ENCODE results near the gene SCARB1.

The SCARB1 gene

DNA sequence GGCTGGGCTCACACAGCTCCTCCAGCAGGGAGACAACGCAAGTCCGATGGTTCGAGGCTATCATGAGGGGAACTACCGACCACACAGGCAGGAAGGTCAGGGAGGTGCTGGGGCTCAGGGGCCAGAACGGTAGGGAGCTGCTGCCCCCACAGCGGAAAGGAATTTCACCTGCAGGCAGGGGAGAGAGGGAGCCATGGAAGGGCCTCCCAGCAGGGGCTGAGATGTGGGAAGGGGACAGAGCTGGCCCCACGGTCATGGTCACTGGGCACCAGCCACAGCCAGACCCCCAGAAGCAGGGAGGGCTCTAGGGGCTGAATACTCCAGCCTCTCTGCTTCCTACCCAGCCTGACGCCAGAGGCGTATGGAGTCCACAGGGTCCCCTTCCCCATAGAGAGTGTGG, 103.1 kb downstream of the SCARB1 start:
- DNase-seq (ENCODE audit: low read depth in 2 of 2), result no peak

- DNase-seq (ENCODE audit: low read depth in 2 of 2), result no peak
These were observed 103.7 kb downstream of the SCARB1 start for GRCh38 chr12:124759841-124760503.

- no peak for DNase-seq (ENCODE audit: low read depth in 2 of 2)
These were observed 105.1 kb downstream of the SCARB1 start for GRCh38 chr12:124758266-124759220.

GRCh38 chr12:124757329-124757728, 106.3 kb downstream of the SCARB1 start:
- DNase-seq (ENCODE audit: low read depth in 2 of 2), result no peak

GRCh38 chr12:124756760-124757159, 106.9 kb downstream of the SCARB1 start:
- DNase-seq (ENCODE audit: low read depth in 2 of 2), result no peak

DNA sequence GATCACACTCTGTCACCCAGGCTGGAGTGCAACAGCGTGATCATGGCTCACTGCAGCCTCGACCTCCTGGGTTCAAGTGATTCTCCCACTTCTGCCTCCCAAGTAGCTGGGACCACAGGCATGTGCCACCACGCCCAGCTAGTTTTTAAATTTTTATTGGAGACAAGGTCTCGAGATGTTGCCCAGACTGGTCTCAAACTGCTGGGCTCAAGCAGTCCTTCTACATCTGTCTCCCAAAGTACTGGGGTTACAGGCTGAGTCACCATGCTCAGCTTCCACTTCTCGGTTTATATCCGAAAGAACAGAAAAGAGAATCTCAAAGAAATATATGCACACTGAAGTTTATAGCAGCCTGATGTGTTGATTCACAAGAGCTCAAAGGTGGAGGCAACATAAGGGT, 107.5 kb downstream of the SCARB1 start:
- DNase-seq (ENCODE audit: low read depth in 2 of 2), result no peak

DNA sequence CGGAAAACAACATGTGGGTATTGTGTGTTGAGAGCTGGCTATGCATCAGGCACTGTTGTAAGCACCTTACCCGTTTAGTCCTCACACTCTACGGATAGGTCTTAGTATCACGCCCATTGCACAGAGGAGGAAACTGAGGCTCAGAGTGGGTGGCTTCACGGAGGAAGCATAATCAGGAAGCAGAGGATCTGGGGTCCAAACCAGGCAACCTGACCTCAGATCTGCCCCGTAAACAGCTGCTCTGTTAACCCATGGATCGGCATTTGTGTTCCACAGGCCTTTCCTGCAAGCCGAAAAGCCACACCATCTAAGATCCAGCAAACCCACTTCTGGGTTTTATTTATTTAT, 107.9 kb downstream of the SCARB1 start:
- DNase-seq (ENCODE audit: low read depth in 2 of 2), result no peak

DNA sequence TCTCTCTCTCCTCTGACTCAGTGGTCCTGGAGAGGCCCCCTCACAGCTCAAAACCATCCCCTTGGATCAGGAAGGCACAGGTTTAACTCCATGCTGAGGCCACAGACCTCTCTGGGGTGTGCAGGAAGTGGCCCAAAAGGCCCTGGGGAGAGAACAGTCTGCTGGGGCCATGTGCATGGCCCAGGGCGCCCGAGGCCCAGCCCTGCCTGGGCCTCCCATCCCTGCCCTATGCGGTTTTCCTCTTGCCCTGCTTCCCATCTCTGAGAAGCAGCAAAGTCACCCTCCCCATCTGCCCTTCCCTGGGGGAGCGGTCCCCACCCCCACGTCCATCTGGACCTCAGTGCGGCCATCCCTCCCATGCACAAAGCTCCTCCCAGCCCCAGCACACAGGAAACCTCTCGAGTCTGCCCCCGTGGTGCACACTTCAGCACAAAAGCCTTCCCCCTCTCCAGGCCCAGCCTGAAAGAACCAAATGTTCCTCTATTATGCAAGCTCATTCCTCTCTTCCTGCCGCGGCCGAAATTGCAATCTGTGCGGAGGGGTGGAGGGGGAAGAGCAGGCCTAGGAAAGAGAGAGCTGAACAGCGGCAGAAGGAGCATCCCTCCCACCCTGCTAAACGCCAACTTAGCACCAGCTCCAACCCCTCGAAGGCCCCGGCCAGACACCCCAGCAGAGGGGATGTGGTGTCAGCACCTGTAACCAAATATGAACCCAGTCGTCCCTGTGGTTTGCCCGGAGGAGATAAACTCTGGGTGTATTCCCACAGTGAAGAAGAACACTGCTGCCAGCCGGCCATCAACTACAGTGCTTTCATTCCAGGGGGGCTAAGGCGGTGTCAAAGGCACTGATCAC, 108.5 kb downstream of the SCARB1 start:
- DNase-seq (ENCODE audit: low read depth in 2 of 2), result no peak

DNA sequence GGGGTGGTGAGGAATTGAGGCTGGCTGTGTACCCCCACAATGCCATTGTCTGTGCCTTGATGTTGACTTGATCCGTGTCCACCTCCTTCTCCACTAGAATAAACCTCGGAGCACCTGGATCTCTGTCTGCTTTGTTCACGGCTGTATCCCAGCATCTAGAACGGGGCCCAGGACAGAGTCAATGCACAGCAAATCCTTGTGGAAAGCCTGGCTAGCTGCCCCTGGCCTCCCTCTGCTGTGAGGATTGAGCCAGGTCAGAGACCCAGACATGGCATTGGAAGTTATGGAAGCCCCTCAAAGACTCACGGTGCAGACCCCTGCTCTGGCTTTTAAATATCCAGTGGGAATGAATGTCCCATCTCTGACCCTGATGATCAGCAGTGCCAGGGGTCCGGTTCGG, 109.2 kb downstream of the SCARB1 start:
- DNase-seq (ENCODE audit: low read depth in 2 of 2), result no peak

DNA sequence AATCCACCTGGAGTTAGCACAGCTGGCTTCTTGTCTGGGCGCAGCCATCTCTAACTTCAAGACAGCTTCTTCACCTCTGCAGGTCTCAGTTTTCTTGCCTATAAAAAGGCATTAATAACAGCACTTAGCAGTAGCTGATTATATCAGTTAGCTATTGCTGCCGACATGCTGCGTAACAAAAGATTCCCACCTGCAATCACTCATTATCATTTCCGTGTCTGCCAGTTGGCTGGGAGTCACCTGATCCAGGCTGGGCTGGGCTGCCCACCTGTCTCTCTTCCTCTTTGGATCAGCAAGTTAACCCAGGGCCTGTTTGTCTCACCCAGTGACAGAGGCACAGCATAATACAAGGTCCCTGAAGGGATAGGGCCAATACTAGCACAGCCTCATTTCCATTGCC, 109.7 kb downstream of the SCARB1 start:
- no peak for DNase-seq (ENCODE audit: low read depth in 2 of 2)

DNA sequence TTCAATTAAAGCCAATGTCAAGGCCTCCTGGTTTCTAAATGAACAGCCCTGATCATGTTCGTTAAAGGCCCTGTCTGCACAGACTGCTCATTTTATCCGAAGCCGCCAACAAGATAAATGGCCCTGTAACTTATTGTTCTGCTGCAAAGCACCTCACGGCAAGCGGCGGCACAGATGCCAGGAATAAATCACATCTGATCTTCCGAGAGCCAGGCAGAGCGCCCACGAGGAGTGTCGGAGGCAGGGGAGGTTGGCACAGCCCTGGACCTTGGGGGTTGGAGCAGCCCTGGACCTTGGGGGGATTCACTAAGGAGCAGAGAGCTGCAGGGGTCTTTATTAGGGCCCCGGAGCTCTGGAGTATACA, 110.5 kb downstream of the SCARB1 start:
- DNase-seq (ENCODE audit: low read depth in 2 of 2), result no peak

DNA sequence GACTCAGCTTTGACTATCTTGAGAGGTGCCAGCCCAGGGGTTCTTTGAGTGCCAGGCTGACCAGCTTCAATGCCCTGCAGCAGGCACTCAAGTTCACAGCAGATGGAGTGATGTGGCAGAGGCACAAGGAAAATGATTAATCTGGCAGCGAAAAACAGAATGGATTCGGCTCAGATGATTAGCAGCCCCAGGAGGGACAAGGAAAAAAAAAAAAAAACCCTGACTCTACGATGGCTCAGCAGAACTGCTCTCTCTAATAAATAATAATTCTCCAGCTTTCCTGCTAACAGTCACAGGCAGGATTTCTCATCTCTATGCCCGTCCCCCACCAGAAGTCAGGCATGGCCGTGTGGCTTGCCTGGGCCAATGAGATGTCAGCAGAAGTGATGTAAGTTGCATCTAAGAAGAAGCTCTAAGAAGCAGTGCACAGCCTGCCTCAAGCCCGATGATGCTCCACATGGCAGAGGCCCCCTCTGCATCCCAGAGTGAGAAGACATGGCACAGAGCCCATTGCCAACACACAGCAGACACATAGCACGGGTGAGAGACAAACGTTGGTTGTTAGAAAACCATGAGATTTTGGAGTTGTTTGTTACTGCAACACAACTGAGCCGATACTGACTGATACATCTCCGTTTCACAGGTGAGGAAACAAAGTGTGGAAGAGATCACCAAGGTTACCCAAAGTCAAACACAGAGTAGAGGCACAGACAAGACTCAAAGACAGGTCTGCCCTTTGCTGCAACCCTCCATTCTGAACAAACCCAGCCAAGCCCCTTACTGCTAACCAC, 111.0 kb downstream of the SCARB1 start:
- no peak for DNase-seq (ENCODE audit: low read depth in 2 of 2)

DNA sequence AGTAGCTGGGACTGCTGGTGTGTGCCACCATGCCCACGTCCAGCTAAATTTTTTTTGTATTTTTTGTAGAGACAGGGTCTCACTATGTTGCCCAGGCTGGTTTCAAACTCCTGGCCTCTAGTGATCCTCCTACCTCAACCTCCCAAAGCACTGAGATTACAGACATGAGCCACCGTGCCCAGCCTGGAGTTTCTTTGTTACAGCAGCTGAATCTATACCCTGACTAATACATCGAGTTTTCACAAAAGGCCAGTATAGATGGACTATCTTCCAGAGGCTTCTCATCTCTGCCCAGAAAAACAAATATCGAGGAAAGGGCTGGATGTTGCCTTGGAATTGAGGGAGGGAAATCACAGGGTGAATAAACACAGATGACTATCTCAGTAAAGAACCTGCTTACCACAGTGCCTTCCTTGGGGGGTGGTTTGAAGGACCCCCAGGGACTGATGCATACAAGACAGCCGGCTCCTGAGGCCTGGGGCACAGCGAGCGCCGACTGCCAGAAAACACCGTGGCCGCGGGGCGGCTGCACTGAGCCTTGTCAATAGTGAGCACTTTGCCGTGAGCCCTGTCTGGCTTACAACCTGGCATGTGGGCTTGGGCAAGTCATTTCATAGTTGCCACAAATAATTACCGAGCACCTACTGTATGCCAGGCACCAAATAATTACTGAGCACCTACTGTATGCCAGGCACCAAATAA, 111.9 kb downstream of the SCARB1 start:
- no peak for DNase-seq (ENCODE audit: low read depth in 2 of 2)

DNA sequence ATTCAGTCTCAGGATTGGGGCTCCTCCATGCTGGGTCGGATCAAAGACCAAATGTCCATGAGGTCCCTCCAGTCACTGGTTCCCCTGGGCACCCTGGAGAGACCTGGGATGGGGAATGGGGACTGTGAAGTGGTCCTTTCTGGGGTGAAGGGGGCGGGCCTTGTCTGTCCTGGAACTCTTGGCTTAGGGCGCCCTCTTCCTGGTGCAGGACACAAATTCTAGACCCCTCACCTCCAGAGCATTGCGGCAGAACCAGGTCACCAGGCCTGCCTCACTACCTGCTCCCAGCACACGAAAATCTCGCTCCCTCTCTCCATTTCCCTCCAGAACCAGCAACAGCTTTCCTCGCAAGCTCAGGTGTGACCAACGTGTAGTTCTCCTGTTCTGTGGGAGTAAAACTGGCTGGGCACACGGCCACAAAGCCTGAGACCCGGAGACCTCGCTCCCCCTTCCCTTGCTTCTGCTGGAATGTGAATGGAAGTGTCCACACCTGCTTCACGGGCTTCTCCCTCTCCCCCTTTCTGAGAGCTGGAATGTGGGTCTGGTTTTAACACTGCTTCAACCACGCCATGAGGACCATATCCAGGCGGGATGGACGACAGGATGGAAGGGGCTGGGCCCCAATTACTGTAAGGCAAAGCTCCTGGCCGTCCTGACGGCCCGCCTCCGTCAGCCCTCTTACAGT, 112.7 kb downstream of the SCARB1 start:
- no peak for DNase-seq (ENCODE audit: low read depth in 2 of 2)

DNA sequence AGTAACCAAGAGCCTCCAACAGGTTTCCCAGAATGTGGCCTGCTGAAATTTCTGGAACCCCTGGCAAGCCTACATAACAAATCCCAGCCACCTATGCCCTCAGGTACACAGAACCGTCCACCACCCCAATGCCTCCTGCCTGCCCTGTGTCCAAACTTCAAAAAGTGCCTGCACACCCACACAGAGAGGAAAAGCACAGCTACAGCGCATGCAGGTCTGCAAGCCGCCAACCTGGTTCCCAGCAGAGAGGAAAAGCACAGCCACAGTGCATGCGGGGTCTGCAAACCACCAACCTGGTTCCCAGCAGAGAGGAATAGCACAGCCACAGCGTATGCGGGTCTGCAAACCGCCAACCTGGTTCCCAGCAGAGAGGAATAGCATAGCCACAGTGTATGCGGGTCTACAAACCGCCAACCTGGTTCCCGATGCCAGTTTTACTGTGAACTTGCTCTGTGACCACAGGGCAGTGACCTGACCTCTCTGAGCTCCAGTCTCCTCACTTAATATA, 113.5 kb downstream of the SCARB1 start:
- DNase-seq (ENCODE audit: low read depth in 2 of 2), result no peak

GRCh38 chr12:124749725-124750124, 113.9 kb downstream of the SCARB1 start:
- DNase-seq (ENCODE audit: low read depth in 2 of 2), result no peak

DNA sequence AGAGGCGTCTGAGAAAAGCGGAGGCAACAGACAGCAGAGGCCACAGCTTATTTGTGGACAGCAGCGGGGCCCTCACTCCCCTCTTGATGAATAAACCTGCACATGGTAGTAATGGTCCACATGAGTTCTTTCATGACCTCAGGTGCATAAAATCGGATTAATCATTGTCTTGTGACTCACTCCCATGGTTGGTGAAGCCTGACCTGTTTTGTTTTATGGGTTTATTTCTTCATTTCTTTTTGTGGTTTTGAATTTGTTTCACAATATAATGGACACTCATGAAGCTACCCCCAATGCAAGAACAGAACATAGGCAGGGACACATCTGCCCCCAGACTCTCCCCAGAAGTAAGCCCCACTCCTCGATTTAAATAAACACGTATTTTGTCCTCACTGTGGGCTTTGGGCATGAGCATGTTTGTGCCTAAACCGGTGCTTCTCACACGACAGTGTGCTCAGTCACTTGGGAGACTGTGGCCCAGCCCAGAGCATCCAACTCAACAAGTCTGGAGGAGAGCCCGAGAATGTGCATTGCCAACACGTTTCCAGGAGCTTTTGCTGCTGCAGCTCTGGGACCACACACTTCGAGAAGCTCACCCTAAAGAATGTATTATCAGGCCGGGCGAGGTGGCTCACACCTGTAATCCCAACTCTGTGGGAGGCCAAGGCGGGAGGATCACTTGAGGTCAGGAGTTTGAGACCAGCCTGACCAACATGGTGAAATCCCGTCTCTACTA, 116.1 kb downstream of the SCARB1 start:
- no peak for DNase-seq (ENCODE audit: low read depth in 2 of 2)

DNA sequence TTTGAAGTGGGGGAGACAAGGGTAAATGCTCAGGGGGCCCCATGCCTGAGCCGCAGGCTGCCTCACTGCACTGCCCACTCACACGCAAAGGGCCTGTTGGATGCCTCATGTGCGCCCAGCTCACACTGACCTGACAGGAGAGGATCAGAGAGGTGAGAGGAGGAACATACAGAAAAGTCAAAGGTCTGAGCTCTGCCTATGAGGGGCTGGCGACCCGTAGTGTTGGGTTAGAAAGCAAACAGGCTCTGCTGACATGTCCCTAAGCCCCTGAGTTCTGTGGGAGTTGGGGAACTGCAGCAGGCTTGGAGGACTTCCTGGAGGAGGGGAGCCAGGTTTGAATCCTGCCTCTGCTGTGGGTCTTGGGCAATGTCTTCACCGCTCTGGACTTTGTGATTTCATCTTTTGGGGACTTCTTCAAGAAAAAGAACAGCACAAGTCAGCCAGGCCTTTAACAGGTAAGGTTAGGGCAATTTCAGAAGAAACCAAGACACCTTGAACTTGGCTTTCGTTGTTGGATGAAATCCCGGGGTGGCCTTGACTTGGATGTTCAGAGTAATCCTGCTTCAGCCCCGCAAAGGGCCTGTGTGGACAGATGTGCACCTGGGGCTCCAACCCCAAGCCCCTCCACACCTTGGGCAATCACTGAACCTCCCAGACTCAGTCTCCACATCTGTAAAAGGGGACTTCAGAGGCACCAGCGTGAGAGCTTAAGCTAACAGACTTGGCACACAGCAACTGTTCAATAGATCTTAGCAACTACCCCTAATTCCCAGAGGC, 116.8 kb downstream of the SCARB1 start:
- no peak for DNase-seq (ENCODE audit: low read depth in 2 of 2)
